Measurements from ENCODE around the gene OAT.

The OAT gene

DNA sequence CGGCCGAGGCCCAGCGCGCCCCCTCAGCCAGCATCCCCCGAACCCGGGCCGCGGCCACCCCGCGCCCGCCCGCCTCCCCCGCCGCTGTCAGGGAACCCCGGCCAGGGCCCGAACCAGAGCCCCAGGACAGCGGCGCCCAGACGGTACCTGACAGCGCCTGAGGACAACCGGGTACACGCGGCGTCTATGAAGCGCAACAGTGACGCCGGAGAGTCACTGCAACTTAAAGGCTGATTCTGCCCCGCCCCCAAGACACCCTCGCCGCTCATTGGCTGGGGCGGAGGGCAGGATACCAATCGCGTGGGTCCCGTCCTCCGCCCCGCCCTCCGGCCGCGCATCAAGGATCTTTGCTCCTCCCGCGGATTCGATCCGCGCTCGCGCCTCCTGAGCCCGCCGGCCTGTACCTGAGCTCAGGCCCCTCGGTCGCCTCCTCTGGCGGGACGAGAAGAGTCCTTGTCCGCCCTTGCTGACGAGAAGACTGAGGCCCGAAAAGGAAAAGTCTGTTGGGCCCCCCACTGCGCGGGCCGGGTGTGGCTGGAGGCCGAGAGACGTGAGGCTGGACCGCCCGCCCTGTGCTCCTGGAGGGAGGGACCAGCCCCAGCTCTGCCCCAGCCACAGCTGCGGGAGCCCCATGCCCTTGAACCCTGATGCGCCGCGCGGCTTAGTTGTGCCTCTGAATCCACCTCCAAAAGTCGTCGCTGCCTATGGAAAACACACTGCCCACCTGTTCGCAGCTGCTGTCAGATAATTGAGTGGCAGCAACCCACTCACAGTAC, at the start of gene OAT:
OAT (minus strand) TSS at position 198 of the 776 bp plus-strand sequence. CDS start 6,752 bp downstream, outside the sequence.
- TF ChIP-seq, protein P1, sequence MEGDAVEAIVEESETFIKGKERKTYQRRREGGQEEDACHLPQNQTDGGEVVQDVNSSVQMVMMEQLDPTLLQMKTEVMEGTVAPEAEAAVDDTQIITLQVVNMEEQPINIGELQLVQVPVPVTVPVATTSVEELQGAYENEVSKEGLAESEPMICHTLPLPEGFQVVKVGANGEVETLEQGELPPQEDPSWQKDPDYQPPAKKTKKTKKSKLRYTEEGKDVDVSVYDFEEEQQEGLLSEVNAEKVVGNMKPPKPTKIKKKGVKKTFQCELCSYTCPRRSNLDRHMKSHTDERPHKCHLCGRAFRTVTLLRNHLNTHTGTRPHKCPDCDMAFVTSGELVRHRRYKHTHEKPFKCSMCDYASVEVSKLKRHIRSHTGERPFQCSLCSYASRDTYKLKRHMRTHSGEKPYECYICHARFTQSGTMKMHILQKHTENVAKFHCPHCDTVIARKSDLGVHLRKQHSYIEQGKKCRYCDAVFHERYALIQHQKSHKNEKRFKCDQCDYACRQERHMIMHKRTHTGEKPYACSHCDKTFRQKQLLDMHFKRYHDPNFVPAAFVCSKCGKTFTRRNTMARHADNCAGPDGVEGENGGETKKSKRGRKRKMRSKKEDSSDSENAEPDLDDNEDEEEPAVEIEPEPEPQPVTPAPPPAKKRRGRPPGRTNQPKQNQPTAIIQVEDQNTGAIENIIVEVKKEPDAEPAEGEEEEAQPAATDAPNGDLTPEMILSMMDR (IDR thresholded peaks at IDR 0.05; ENCODE audit: borderline replicate concordance, insufficient read depth, low read depth, low read length), result no peak
- no peak within 1 kb of the TSS for H3K4me3 ChIP-seq (ENCODE audit: low read depth, low read length)

DNA sequence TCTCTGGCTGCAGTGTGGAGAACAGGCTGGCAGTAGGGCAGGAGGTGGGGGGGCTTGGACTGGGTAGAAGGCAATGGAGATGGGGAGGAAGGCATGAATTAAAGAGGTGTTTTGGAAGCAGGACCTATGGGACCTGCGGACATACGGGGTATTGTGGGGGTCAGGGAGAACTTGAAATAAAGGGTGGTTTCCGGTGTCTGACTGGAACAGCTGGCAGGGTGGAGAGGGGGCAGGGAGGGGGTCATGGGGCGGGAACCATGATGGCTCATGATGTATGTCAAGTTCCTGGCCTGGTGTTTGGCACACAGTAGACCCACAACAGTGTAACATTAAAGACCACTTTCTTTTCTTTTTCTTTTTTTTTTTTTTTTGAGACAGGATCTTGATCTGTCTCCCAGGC, 48.4 kb upstream of the OAT start:
- no peak overlapping the region for H3K4me3 ChIP-seq (ENCODE audit: low read depth, low read length)
- TF ChIP-seq, protein P1 (IDR thresholded peaks at IDR 0.05; ENCODE audit: borderline replicate concordance, insufficient read depth, low read depth, low read length), result no peak

DNA sequence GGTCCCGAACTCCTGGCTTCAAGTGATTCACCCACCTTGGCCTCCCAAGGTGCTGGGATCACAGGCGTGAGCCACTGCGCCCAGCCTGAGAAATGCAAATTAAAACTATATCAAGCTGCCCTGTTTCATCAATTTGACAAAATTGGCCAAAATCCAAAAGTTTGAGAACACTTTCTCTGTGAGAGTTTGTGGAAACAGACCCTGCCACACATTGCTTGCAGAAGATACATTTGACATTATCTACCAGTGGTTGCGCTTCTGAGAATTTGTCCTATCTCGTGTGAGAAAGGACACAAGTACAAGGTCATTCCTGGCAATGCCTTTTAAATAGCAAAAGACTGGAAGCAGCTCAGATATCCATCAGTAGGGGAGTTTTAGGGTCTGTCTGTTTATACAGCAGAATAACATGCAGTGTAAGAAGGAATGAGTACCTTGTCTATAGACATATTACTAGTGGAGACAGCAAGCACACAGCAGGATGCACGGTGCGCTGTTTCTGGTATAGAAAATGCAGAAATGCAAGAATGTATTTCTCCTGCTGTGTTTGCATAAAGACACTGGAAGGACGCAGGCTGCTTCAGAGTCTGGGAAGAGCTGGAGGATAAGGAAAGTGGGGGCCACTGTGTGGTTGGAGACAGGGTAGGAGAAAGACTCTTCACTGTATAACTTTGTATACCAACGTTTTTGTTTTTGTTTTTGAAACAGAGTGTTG, 47.2 kb upstream of the OAT start:
- TF ChIP-seq, protein P1 (IDR thresholded peaks at IDR 0.05; ENCODE audit: borderline replicate concordance, insufficient read depth, low read depth, low read length), result no peak
- no peak overlapping the region for H3K4me3 ChIP-seq (ENCODE audit: low read depth, low read length)

DNA sequence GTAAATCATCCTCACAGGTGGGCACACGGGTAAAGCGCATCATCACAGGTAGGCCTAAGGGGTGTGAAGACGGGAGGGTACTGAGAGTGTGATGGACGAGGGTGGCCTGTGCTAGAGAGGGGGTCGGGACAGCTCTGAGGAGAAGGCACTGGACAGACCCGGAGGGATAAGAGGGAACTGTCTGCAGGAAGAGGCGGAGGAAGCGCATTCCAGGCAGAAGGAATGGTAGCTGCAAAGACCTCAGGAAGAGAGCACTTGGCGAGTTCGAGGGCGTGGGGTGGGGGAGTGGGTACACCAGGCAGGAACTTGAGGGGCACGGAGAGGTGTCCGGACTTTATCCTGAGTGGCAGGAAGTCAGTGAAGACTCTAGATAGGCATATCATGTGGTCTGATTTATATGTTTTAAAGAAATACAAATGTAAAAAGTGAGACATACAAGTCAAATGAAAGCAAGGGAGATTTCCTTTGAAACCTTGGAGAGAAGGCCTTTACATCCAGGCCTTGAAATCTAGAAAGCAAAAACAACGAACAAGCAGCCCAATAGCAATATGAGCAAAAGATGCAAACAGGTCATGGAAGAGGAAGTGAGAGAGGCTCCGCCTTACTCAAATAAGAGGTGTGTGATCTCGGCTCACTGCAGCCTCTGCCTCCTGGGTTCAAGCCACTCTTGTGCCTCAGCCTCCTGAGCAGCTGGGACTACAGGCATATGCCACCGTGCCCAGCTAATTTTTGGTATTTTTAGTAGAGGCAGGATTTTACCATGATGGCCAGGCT, 46.5 kb upstream of the OAT start:
- H3K4me3 ChIP-seq (ENCODE audit: low read depth, low read length), result no peak overlapping the region
- TF ChIP-seq, protein P1 (IDR thresholded peaks at IDR 0.05; ENCODE audit: borderline replicate concordance, insufficient read depth, low read depth, low read length), result no peak

DNA sequence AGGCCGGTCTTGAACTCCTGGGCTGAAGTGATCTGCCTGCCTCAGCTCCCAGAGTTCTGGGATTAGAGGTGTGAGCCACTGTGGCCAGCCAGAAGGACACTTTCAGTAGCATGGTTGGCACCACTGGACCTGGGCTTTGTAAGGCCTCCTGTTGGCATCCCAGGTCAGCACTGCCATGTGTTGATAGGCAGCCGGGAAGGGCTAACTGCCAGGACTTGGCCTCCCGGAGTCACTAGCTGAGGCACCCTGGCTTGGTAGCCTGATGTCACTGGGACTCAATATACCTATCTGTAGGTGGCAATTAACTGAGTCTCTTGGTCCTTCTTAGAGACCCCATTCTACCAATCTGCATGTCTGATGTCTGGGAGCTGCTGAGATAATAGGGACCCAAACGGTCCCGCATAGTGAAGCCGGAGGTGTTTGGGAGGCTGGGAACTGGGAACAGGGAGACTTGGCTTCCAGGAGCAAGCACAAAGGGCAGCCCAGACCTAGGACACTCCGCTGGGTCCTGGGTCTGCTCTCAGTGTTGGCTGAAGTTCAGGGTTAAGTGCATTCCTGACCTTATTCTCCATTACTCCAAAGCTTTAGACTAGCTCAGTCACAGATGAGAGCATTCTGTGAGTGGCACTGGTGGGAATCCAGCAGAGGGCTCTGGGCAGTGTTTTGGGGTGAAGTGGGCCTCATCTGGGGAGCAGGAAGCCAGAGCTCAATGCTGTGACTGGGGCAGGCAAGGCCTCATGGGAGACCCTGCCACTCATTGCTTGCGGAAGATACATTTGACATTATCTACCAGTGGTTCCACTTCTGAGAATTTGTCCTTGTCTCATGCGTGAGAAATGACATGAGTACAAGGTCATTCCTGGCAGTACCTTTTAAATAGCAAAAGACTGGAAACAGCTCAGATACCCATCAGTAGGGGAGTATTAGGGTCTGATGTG, 45.6 kb upstream of the OAT start:
- TF ChIP-seq, protein P1 (IDR thresholded peaks at IDR 0.05; ENCODE audit: borderline replicate concordance, insufficient read depth, low read depth, low read length), result no peak
- no peak overlapping the region for H3K4me3 ChIP-seq (ENCODE audit: low read depth, low read length)

DNA sequence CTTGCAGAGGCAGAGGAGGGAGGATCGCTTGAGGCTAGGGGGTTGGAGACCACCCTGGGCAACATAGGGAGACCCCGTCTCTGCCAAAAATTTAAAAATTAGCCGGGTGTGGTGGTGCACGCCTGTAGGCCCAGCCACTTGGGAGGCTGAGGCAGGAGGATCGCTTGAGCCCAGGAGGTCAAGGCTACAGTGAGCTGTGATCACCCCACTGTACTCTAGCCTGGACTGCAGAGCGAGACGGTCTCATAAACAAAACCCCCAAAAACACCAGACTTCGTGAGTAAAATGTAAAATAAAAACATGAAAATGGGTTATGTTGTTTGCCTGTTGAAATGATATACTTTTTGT, 43.6 kb upstream of the OAT start:
- peak overlapping the region; percentile 74 for H3K4me3 ChIP-seq (ENCODE audit: low read depth, low read length)

More for the DNA sequence above, 43.6 kb upstream of the OAT start:
- TF ChIP-seq, protein P1 (IDR thresholded peaks at IDR 0.05; ENCODE audit: borderline replicate concordance, insufficient read depth, low read depth, low read length), result no peak

Measured in GM12875 (cell line).